Measurements from ENCODE around the gene RPL31.

DNA sequence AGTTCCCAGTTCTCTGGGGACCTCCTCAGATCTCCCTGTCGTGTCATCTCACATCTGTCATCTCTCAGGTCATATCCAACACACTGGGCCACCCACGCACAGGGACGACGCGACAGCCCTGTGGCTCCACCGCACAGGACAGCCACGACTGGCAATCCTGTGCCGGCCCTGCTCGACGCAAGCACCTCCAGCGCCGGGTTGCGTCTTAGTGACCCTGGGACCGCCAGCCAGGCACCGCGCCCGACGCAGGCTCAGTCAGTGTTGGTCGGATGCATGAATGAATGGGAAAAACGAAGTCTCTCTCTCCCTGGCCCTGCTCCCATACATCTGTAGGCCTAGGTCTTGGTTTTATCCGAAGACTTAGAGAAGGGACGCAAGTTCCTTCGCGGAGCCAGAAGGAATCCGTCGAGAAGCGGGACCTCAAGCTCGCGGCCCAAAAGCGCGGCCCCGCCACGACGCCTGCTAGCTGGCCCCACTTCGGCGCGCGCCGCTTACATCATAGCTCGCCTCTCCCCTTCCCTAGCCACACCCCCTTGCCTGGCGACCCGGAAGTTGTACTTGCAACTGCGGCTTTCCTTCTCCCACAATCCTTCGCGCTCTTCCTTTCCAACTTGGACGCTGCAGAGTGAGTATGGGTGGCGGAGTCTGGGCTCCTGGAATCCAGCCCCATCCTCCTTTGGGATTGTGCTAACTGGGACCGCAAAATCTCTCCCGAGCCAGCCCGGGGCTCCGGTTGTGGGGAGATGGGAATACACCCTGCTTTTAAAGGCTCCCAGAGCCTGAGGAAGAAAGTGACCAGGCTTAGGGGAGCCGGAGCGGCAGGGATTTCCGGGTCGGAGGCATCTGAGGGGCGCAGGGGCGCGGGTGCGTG, at the start of gene RPL31:
- TF ChIP-seq, protein P1, sequence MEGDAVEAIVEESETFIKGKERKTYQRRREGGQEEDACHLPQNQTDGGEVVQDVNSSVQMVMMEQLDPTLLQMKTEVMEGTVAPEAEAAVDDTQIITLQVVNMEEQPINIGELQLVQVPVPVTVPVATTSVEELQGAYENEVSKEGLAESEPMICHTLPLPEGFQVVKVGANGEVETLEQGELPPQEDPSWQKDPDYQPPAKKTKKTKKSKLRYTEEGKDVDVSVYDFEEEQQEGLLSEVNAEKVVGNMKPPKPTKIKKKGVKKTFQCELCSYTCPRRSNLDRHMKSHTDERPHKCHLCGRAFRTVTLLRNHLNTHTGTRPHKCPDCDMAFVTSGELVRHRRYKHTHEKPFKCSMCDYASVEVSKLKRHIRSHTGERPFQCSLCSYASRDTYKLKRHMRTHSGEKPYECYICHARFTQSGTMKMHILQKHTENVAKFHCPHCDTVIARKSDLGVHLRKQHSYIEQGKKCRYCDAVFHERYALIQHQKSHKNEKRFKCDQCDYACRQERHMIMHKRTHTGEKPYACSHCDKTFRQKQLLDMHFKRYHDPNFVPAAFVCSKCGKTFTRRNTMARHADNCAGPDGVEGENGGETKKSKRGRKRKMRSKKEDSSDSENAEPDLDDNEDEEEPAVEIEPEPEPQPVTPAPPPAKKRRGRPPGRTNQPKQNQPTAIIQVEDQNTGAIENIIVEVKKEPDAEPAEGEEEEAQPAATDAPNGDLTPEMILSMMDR (IDR thresholded peaks at IDR 0.05; ENCODE audit: insufficient read depth, low read length, poor library complexity, severe bottlenecking): no peak
- TF ChIP-seq EZH2phosphoT487 (conservative IDR thresholded peaks at IDR 0.05; ENCODE audit: low read length): no peak

Measured in SU-DHL-6 (cell line).